Calu3 (cell line): ENCODE data around the gene LSP1. TPM values are rescaled to one million over a fixed set of nuclear protein-coding genes. Genes with fewer than 3 reads are reported as not detected.

Source experiments
- BruUV-seq: library from RNA; stranded (reverse); fragments of 400-500 nt; replicated peaks from 2 replicates; lab custom pipeline; 2021; lab: Mats Ljungman, UMichigan
- CTCF ChIA-PET: fragments of 300-600 bp; sonication (Branson Sonifier 250); formaldehyde crosslinking; loops from one replicate; lab custom pipeline; 2022; ENCODE audit warnings: antibody characterized with exemption; lab: Charles Lee
- DNase-seq: peaks from one replicate; pipeline ENCODE4 v3.0.0; 2022
- H3K27ac Mint-ChIP-seq: one replicate; pipeline ENCODE4 v1.8.0; 2022; ENCODE audit warnings: mixed read lengths; ENCODE audit not compliant: unreplicated experiment
- H3K27me3 Mint-ChIP-seq: one replicate; pipeline ENCODE4 v1.8.0; 2022; ENCODE audit warnings: mixed read lengths; ENCODE audit not compliant: unreplicated experiment
- H3K36me3 Mint-ChIP-seq: one replicate; pipeline ENCODE4 v1.8.0; 2022; ENCODE audit warnings: mild to moderate bottlenecking, moderate library complexity, mixed read lengths; ENCODE audit not compliant: insufficient read depth, unreplicated experiment
- H3K4me1 Mint-ChIP-seq: one replicate; pipeline ENCODE4 v1.8.0; 2022; ENCODE audit warnings: mild to moderate bottlenecking, low read depth, mixed read lengths; ENCODE audit not compliant: unreplicated experiment
- H3K4me3 Mint-ChIP-seq: one replicate; pipeline ENCODE4 v1.8.0; 2022; ENCODE audit warnings: mild to moderate bottlenecking, low read depth, moderate library complexity, mixed read lengths; ENCODE audit not compliant: unreplicated experiment
- H3K9me3 Mint-ChIP-seq: one replicate; pipeline ENCODE4 v1.8.0; 2022; ENCODE audit warnings: low read depth, mixed read lengths; ENCODE audit not compliant: unreplicated experiment
- CTCF ChIP-seq: fragments of 200-600 bp; IDR thresholded peaks from one replicate; pipeline ENCODE4 v1.8.0; 2022; ENCODE audit warnings: antibody characterized with exemption; ENCODE audit not compliant: unreplicated experiment
- intact Hi-C: fragments of 100-400 bp; cut with micrococcal nuclease; formaldehyde crosslinking; loops from one replicate; pipeline ENCODE4 v1.10.0; 2022; ENCODE audit not compliant: unreplicated experiment
- total RNA-seq: library from RNA; stranded (reverse); gene quantifications from 2 replicates; pipeline ENCODE4 v1.2.3, GENCODE V29; 2022

The LSP1 gene
- total RNA-seq, 1 experiment from 2014 or later = not detected

GRCh38 chr11:1832920-1833295 is 20.0 kb upstream of the LSP1 start:
- H3K36me3 Mint-ChIP-seq = peaks cover 34% of the 10 kb centered on the region
- H3K9me3 Mint-ChIP-seq = no peaks in the 10 kb centered on the region
- H3K4me1 Mint-ChIP-seq = peaks cover 62% of the 10 kb centered on the region
- intact Hi-C loops = loop anchor here (1.0 to 5.0 kb wide), 3 partner anchors 56 to 140 kb away; partner anchors contain the start of gene CTSD
- H3K4me3 Mint-ChIP-seq = no peak overlapping the region
- no peak for TF ChIP-seq CTCF
- H3K27ac Mint-ChIP-seq = no peak overlapping the region
- H3K27me3 Mint-ChIP-seq = no peaks in the 10 kb centered on the region
- CTCF ChIA-PET = interaction anchor here (0.6 to 5.7 kb wide), 13 partner anchors 10 to 286 kb away, joined by 3 to 117 read pairs (median 5); partner anchors contain the start of genes CTSD and MRPL23
- no peak for DNase-seq
- BruUV-seq = no TSS peak

- H3K9me3 Mint-ChIP-seq = no peaks in the 10 kb centered on the region
- CTCF ChIA-PET = interaction anchor here (0.5 to 5.7 kb wide), 13 partner anchors 16 to 318 kb away, joined by 3 to 117 read pairs (median 5); partner anchors contain the start of genes CTSD and MRPL23
- H3K4me3 Mint-ChIP-seq = peak overlapping the region; percentile 52
- no peaks in the 10 kb centered on the region for H3K27me3 Mint-ChIP-seq
- peak overlapping the region; percentile 91 for H3K27ac Mint-ChIP-seq
- no TSS peak for BruUV-seq
- peaks cover 31% of the 10 kb centered on the region for H3K36me3 Mint-ChIP-seq
- TF ChIP-seq CTCF = no peak
- H3K4me1 Mint-ChIP-seq = peaks cover 49% of the 10 kb centered on the region
- DNase-seq = peak; percentile 95
- intact Hi-C loops = loop anchor here (5.0 kb wide), 2 partner anchors 57 to 72 kb away; partner anchors contain the start of gene CTSD
Observed at GRCh38 chr11:1834062-1834610, 18.7 kb upstream of the LSP1 start.

GRCh38 chr11:1834779-1835670 is 17.9 kb upstream of the LSP1 start, which contains the start of gene SYT8:
SYT8 (plus strand) TSS chr11:1834990; CDS start chr11:1835106, 116 bp downstream.
- H3K4me3 Mint-ChIP-seq = peak within 1 kb of the TSS; percentile 52
- H3K9me3 Mint-ChIP-seq = no peaks in the 10 kb centered on the region
- no TSS peak for BruUV-seq
- peaks cover 29% of the 10 kb centered on the region for H3K36me3 Mint-ChIP-seq
- no peak for TF ChIP-seq CTCF
- peak; percentile 47 for DNase-seq
- peaks cover 40% of the 10 kb centered on the region for H3K4me1 Mint-ChIP-seq
- H3K27ac Mint-ChIP-seq = peak within 1 kb of the TSS; percentile 91
- intact Hi-C loops = loop anchor here (5.0 kb wide), 4 partner anchors 37 to 317 kb away; partner anchors contain the start of gene CTSD
- CTCF ChIA-PET = interaction anchor here (0.5 to 5.7 kb wide), 11 partner anchors 15 to 317 kb away, joined by 3 to 117 read pairs (median 8); partner anchors contain the start of genes CTSD and MRPL23
- no peaks in the 10 kb centered on the region for H3K27me3 Mint-ChIP-seq

GRCh38 chr11:1835671-1836010 is 17.2 kb upstream of the LSP1 start:
- CTCF ChIA-PET = no interaction called here
- Mint-ChIP-seq H3K9me3 (no peaks in the 10 kb centered on the region), H3K27ac (no peak overlapping the region), H3K4me3 (peak overlapping the region; percentile 46), H3K36me3 (peaks cover 28% of the 10 kb centered on the region), H3K27me3 (no peaks in the 10 kb centered on the region), H3K4me1 (peaks cover 34% of the 10 kb centered on the region)
- intact Hi-C loops = loop anchor here (5.0 kb wide), 2 partner anchors 37 to 317 kb away; no protein-coding TSS in a partner anchor
- DNase-seq = no peak
- no TSS peak for BruUV-seq
- TF ChIP-seq CTCF = no peak
